GM12878 (cell line): ENCODE measurements around the gene ARHGAP45. TPM values are rescaled to one million over a fixed set of nuclear protein-coding genes. Genes with fewer than 3 reads are reported as not detected.

Experiments used
- ATF7 ChIP-seq: fragments of 450-650 bp; IDR thresholded peaks from 2 replicates; pipeline ENCODE4 v1.6.1; 2016; ENCODE audit warnings: low read depth, mild to moderate bottlenecking
- BCLAF1 ChIP-seq: fragments of 450-650 bp; IDR thresholded peaks from 2 replicates; pipeline ENCODE4 v1.6.1; 2017; ENCODE audit warnings: antibody characterized with exemption, mild to moderate bottlenecking, moderate library complexity
- CTCF ChIP-seq, 3 experiments: IDR thresholded peaks in 2 of 3; conservative IDR thresholded peaks in 1 of 3; 2 replicates each; pipeline ENCODE4 v1.5.1; 2011; ENCODE audit warnings: low read depth in 3 of 3, low read length in 3 of 3, mild to moderate bottlenecking in 3 of 3, control low read depth in 2 of 3, moderate library complexity in 2 of 3, inconsistent platforms in 1 of 3, mixed read lengths in 1 of 3; ENCODE audit not compliant: control insufficient read depth in 2 of 3, insufficient read depth in 1 of 3; ENCODE audit errors: extremely low read depth in 1 of 3
- ETV6 ChIP-seq, 2 experiments: fragments of 450-650 bp in 1 of 2; IDR thresholded peaks in 1 of 2; conservative IDR thresholded peaks in 1 of 2; 2 replicates each; pipeline ENCODE4 v1.6.1; 2014; ENCODE audit warnings: antibody characterized with exemption in 1 of 2, borderline replicate concordance in 1 of 2, low read depth in 1 of 2, mild to moderate bottlenecking in 1 of 2, moderate library complexity in 1 of 2
- HDAC6 ChIP-seq: fragments of 200-600 bp; sonication (generic); IDR thresholded peaks from one replicate; pipeline ENCODE4 v1.8.0; 2017; ENCODE audit warnings: antibody characterized with exemption; ENCODE audit not compliant: unreplicated experiment
- LARP7 ChIP-seq: fragments of 450-650 bp; IDR thresholded peaks from 2 replicates; pipeline ENCODE4 v1.6.1; 2017; ENCODE audit warnings: mild to moderate bottlenecking
- MAX ChIP-seq: IDR thresholded peaks from 2 replicates; pipeline ENCODE4 v1.6.1; 2012; ENCODE audit warnings: low read depth, low read length, improper control_type of control experiment
- MXI1 ChIP-seq: fragments of 150-350 bp; IDR thresholded peaks from 2 replicates; pipeline ENCODE4 v1.6.1; 2011; ENCODE audit warnings: low read depth, mild to moderate bottlenecking, inconsistent platforms, low read length, improper control_type of control experiment
- MYC ChIP-seq: IDR thresholded peaks from 2 replicates; pipeline ENCODE4 v1.6.1; 2011; ENCODE audit warnings: mild to moderate bottlenecking, low read length, moderate library complexity, inconsistent platforms; ENCODE audit not compliant: insufficient read depth, insufficient replicate concordance, insufficient read length, severe bottlenecking
- NR2F1 ChIP-seq: fragments of 450-650 bp; conservative IDR thresholded peaks from 2 replicates; pipeline ENCODE4 v1.6.1; 2017; ENCODE audit warnings: mild to moderate bottlenecking
- POLR2A ChIP-seq: IDR thresholded peaks from 2 replicates; pipeline ENCODE4 v1.6.1; 2011; ENCODE audit warnings: low read depth, mild to moderate bottlenecking, low read length
- POLR2AphosphoS5 ChIP-seq: IDR thresholded peaks from 2 replicates; pipeline ENCODE4 v1.6.1; 2011; ENCODE audit warnings: mild to moderate bottlenecking, low read length, inconsistent platforms
- RAD21 ChIP-seq: IDR thresholded peaks from 2 replicates; pipeline ENCODE4 v1.6.1; 2011; ENCODE audit warnings: mild to moderate bottlenecking, low read depth, low read length, moderate library complexity; ENCODE audit not compliant: insufficient read depth
- RFX5 ChIP-seq: IDR thresholded peaks from 2 replicates; pipeline ENCODE4 v1.6.1; 2011; ENCODE audit warnings: low read depth, low read length, improper control_type of control experiment
- YY1 ChIP-seq: IDR thresholded peaks from 2 replicates; pipeline ENCODE4 v1.6.1; 2011; ENCODE audit warnings: low read depth, mild to moderate bottlenecking, low read length
- ZNF687 ChIP-seq: fragments of 450-650 bp; IDR thresholded peaks from 2 replicates; pipeline ENCODE4 v1.6.1; 2017; ENCODE audit warnings: mild to moderate bottlenecking, moderate library complexity
- polyA plus RNA-seq, 11 experiments: library from polyadenylated mRNA; depleted of rRNA in 4 of 11; unstranded in 6 of 11; stranded (reverse) in 5 of 11; fragments of >200 nt; fragmentation: Nextera tagmentation in 4 of 11; fragmentation: Illumina TruSeq in 1 of 11; extraction: Ambion mirVana in 4 of 11; extraction: Trizol in 1 of 11; gene quantifications; 1 replicate in 1 of 11; 2 replicates in 10 of 11; pipeline versions ENCODE4 v1.2.1 to v1.2.3, GENCODE V29; 2011 to 2016; ENCODE audit warnings: inconsistent platforms in 2 of 11, missing spikeins in 2 of 11, low read depth in 1 of 11
- total RNA-seq, 4 experiments: library from RNA; depleted of rRNA in 3 of 4; stranded (reverse); fragments of >200 nt in 3 of 4; fragmentation: Illumina TruSeq in 1 of 4; extraction: Trizol in 1 of 4; gene quantifications; 2 replicates each; pipeline versions ENCODE4 v1.2.1 to v1.2.3, GENCODE V29; 2013 to 2021

Gene ARHGAP45
- total and polyA plus RNA-seq, 10 of the 15 experiments (the other 5 are each of a cell fraction or from before 2014, with no cell fraction given) = 1.4 to 151 (median 59.9) TPM

- peak; percentile 100 for TF ChIP-seq HDAC6
- peak; percentile 73 for TF ChIP-seq NR2F1
- peak; percentile 72; the same call in 1 of the 2 replicates for TF ChIP-seq YY1
- TF ChIP-seq ATF7 = no peak
- peak; percentile 54 for TF ChIP-seq RAD21
- peak; percentile 73 to 85 (median 82) for TF ChIP-seq CTCF (IDR thresholded peaks at IDR 0.05 in 2 of 3, conservative IDR thresholded peaks at IDR 0.05 in 1 of 3; ENCODE audit: control insufficient read depth in 2 of 3, extremely low read depth in 1 of 3, insufficient read depth in 1 of 3, low read depth in 3 of 3, low read length in 3 of 3)
- TF ChIP-seq ETV6 (conservative IDR thresholded peaks at IDR 0.05 in 1 of 2, IDR thresholded peaks at IDR 0.05 in 1 of 2; ENCODE audit: borderline replicate concordance in 1 of 2, low read depth in 1 of 2) = no peak
- TF ChIP-seq POLR2AphosphoS5 = no peak
- peak; percentile 53 for TF ChIP-seq MYC
- TF ChIP-seq BCLAF1 = no peak
- TF ChIP-seq MAX = peak; percentile 92
- TF ChIP-seq ZNF687 = peak; percentile 94
- no peak for TF ChIP-seq RFX5
- peak; percentile 61; the same call in 1 of the 2 replicates for TF ChIP-seq MXI1
- 0 out of 2 replicates have a peak, but pooled peaks have one; percentile 36 for TF ChIP-seq LARP7
- no peak; the same call in 1 of the 2 replicates for TF ChIP-seq POLR2A
These were observed 2.0 kb upstream of the ARHGAP45 start (continued) for GRCh38 chr19:1064661-1065605.
